H1 (cell line): ENCODE data around the gene SOX13.
"Not testable (repeated sequence)": the region's sequence is repeated elsewhere in the genome, so short reads cannot be mapped to it uniquely, and the experiment has no call there.

Experiments used
- MAFK ChIP-seq: IDR thresholded peaks from 2 replicates; pipeline ENCODE4 v1.6.1; 2012; ENCODE audit warnings: low read depth, mild to moderate bottlenecking, improper control_type of control experiment, low read length
- MAX ChIP-seq: IDR thresholded peaks from 2 replicates; pipeline ENCODE4 v1.6.1; 2012; ENCODE audit warnings: inconsistent platforms
- PHF8 ChIP-seq: fragments of 200-600 bp; sonication (generic); conservative IDR thresholded peaks from 2 replicates; pipeline ENCODE4 v1.7.1; 2012; ENCODE audit warnings: low read depth, mild to moderate bottlenecking, inconsistent platforms, low read length, moderate library complexity
- TF ChIP-seq, protein P1 (sequence below), 3 experiments: IDR thresholded peaks; 1 replicate in 2 of 3; 2 replicates in 1 of 3; pipeline versions ENCODE4 v1.5.1 to v1.6.1; 2011; ENCODE audit warnings: low read length in 3 of 3, mild to moderate bottlenecking in 3 of 3, inconsistent platforms in 2 of 3, low read depth in 1 of 3, moderate library complexity in 1 of 3; ENCODE audit not compliant: insufficient read depth in 1 of 3; ENCODE audit errors: control extremely low read depth in 1 of 3

- TF ChIP-seq PHF8, MAX, MAFK: not testable (repeated sequence)
- TF ChIP-seq, protein P1, sequence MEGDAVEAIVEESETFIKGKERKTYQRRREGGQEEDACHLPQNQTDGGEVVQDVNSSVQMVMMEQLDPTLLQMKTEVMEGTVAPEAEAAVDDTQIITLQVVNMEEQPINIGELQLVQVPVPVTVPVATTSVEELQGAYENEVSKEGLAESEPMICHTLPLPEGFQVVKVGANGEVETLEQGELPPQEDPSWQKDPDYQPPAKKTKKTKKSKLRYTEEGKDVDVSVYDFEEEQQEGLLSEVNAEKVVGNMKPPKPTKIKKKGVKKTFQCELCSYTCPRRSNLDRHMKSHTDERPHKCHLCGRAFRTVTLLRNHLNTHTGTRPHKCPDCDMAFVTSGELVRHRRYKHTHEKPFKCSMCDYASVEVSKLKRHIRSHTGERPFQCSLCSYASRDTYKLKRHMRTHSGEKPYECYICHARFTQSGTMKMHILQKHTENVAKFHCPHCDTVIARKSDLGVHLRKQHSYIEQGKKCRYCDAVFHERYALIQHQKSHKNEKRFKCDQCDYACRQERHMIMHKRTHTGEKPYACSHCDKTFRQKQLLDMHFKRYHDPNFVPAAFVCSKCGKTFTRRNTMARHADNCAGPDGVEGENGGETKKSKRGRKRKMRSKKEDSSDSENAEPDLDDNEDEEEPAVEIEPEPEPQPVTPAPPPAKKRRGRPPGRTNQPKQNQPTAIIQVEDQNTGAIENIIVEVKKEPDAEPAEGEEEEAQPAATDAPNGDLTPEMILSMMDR (IDR thresholded peaks at IDR 0.05; ENCODE audit: control extremely low read depth in 1 of 3, insufficient read depth in 1 of 3, low read depth in 1 of 3, low read length in 3 of 3), result not testable (repeated sequence)
Measured at GRCh38 chr1:204090132-204090531, 17.2 kb downstream of the SOX13 start.
